Right atrium auricular region (tissue), 2 donors: ENCODE results near the gene LINC00237. TPM values are rescaled to one million over a fixed set of nuclear protein-coding genes. Genes with fewer than 3 reads are reported as not detected.

Source experiments
- DNase-seq: peaks from one replicate; pipeline ENCODE4 v3.0.0-alpha.2; 2019; ENCODE audit warnings: low spot score
- H3K27ac ChIP-seq, 2 donors: fragments of 200-600 bp; sonication (generic); 1 replicate in 1 of 2; 2 replicates in 1 of 2; pipeline ENCODE4 v1.5.1; 2016 to 2019
- H3K27me3 ChIP-seq, 2 donors: fragments of 200-600 bp; sonication (generic); one replicate each; pipeline versions ENCODE4 v1.5.1 to v1.6.0; 2017 to 2019
- H3K36me3 ChIP-seq: fragments of 200-600 bp; sonication (generic); one replicate; pipeline ENCODE4 v1.5.1; 2016
- H3K4me1 ChIP-seq, 2 donors: fragments of 200-600 bp; sonication (generic); one replicate each; pipeline versions ENCODE4 v1.5.1 to v1.6.0; 2017 to 2019
- H3K4me3 ChIP-seq, 2 donors: fragments of 200-600 bp; sonication (generic); 1 replicate in 1 of 2; 2 replicates in 1 of 2; pipeline ENCODE4 v1.5.1; 2017 to 2019; ENCODE audit warnings: mild to moderate bottlenecking in 1 of 2, moderate library complexity in 1 of 2
- H3K9me3 ChIP-seq, 2 donors: fragments of 200-600 bp; sonication (generic); one replicate each; pipeline ENCODE4 v1.5.1; 2019
- CTCF ChIP-seq, 2 donors: fragments of 200-600 bp; sonication (generic); IDR thresholded peaks; one replicate each; pipeline ENCODE4 v1.5.1; 2019; ENCODE audit warnings: antibody characterized with exemption in 2 of 2
- total RNA-seq, 2 donors: library from RNA; depleted of rRNA; stranded (reverse); fragments of >200 nt; gene quantifications; one replicate each; pipeline ENCODE4 v1.1.0, GENCODE V29; 2016

LINC00237 gene
- total RNA-seq, 2 donors from 2014 or later, result not detected

DNA sequence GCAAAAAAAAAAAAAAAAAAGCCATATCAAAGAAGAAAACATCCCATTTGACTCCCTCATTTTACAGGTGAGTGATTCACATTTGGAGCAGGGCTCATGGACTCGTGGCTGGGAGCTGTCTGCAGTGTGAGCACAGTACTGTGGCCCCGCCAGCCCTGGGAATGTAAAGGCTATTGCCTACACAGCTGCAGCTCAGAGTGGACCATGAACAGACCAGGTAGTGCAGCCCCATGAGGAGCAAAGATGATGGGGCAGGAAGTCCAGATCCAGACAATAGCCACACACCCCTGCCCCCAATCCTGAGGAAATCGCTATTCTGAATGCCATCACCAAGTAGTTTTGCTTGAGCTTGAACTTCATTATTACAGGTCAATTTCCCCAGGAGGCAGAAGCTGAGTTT lies 55.4 kb downstream of the LINC00237 start:
- Histone ChIP-seq H3K9me3 (no peaks in the 10 kb centered on the region), H3K4me1 (no peaks in the 10 kb centered on the region), H3K27ac (no peak overlapping the region), H3K36me3 (no peaks in the 10 kb centered on the region), H3K4me3 (no peak overlapping the region), H3K27me3 (no peaks in the 10 kb centered on the region)
- no peak for TF ChIP-seq CTCF (IDR thresholded peaks at IDR 0.05)
- no peak for DNase-seq

DNA sequence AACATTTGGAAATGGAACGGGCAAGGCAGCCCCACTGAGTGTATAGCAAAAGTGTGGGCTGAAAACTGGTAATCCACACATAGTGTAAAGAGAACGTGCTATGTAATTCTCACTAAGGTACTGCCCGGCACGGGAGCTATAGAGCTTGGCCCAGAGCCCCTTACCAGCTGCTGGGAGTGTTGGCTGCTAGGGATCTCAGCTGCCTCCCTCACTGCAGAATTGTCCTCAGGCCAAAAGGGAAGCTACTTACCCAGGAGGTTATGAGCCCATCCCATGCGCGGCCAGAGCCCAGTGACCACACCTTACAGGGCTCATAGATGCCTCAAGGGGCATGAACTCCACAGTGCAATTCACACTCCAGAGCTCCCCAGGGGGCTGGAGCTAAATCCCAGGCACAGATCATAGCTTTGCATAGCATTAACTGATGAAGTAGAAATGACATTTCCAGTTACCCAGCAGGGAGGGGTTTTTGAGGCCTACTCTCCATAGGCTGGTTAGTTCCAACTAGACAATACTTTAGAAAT lies 56.8 kb downstream of the LINC00237 start:
- Histone ChIP-seq H3K36me3 (no peaks in the 10 kb centered on the region), H3K4me1 (no peaks in the 10 kb centered on the region), H3K9me3 (no peaks in the 10 kb centered on the region), H3K27me3 (no peaks in the 10 kb centered on the region), H3K27ac (no peak overlapping the region), H3K4me3 (no peak overlapping the region)
- no peak for TF ChIP-seq CTCF (IDR thresholded peaks at IDR 0.05)
- no peak for DNase-seq

- H3K36me3 ChIP-seq, result no peaks in the 10 kb centered on the region
- no peak for DNase-seq
- no peak overlapping the region for H3K27ac ChIP-seq
These were observed 57.3 kb downstream of the LINC00237 start for GRCh38 chr20:21048841-21049273.

DNA sequence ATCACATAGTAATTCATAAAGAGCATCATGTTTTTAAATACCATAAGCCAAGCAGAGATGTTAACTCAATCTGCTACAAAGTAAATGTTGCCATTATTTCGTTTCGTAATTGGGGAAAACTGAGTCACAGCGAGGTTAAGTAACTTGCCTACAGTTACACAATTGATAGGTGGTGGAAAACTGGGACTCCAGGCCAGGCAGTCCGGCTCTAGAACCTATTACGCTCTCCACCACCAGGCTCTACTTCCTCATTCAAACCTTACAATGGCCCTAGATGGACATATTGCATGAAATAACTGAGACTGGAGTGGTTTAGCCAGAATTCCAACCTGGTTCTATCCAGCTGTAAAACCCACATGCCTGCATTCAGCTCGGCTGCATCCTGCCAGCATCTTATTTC lies 58.2 kb downstream of the LINC00237 start:
- Histone ChIP-seq H3K9me3 (no peaks in the 10 kb centered on the region), H3K4me3 (no peak overlapping the region), H3K27me3 (no peaks in the 10 kb centered on the region), H3K4me1 (no peaks in the 10 kb centered on the region), H3K27ac (no peak overlapping the region), H3K36me3 (no peaks in the 10 kb centered on the region)
- no peak for DNase-seq
- no peak for TF ChIP-seq CTCF (IDR thresholded peaks at IDR 0.05)

More at GRCh38 chr20:21048841-21049273, 57.3 kb downstream of the LINC00237 start:
- H3K4me1 ChIP-seq, result no peaks in the 10 kb centered on the region
- no peaks in the 10 kb centered on the region for H3K27me3 ChIP-seq
- H3K9me3 ChIP-seq, result no peaks in the 10 kb centered on the region
- peak in 1 of 2 donors; percentile 51 for TF ChIP-seq CTCF (IDR thresholded peaks at IDR 0.05)
- H3K4me3 ChIP-seq, result no peak overlapping the region

- Histone ChIP-seq H3K4me1 (no peaks in the 10 kb centered on the region), H3K36me3 (no peaks in the 10 kb centered on the region), H3K4me3 (no peak overlapping the region), H3K27ac (no peak overlapping the region), H3K9me3 (no peaks in the 10 kb centered on the region), H3K27me3 (no peaks in the 10 kb centered on the region)
- no peak for DNase-seq
- no peak for TF ChIP-seq CTCF (IDR thresholded peaks at IDR 0.05)
These were observed 59.6 kb downstream of the LINC00237 start for GRCh38 chr20:21046413-21047070.

Other genes starting within 250 kb of the LINC00237 start
- gene KIZ, start 19.7 kb upstream of the LINC00237 start, total RNA-seq, result 10 to 100 TPM; 16.1 to 30.4 TPM
- gene XRN2, start 197.0 kb upstream of the LINC00237 start, total RNA-seq, result 10 to 100 TPM; 37.5 to 40.8 TPM